ENCODE results near the gene AGRP. TPM values are rescaled to one million over a fixed set of nuclear protein-coding genes. Genes with fewer than 3 reads are reported as not detected.

Gene AGRP
- total and polyA plus RNA-seq, 10 donors, result 0.15 to 0.91 (median 0.26) TPM; not detected in 6

DNA sequence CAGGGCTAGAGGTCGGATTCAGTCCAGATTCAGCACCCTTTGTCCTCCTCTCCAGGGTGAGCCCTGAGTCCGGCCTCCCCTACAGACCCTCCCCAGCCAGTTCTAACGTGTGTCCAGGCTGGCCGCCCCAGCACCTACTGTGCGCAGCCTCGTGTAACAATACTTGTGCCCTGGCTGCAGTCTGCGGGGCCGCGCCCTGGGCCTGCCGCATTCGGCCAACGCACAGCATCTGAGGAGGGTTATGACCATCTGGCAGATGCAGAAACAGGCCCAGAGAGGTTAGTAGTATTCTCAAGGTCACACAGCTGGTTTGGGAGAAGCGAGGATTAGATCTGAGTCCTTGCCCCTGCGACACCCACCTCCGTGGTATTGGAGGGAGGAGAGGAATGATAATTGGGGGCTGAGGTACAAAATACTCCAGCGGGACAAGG lies 46.2 kb upstream of the AGRP start:
- TF ChIP-seq CTCF (IDR thresholded peaks at IDR 0.05 in 8 of 11, conservative IDR thresholded peaks at IDR 0.05 in 3 of 11) (no peak), POLR2A (IDR thresholded peaks at IDR 0.05) (no peak)
- Histone ChIP-seq H3K4me1 (peaks cover 39 to 87% (median 60%) of the 10 kb centered on the region in 6 donors), H3K27me3 (replicated peaks in 1 of 7) (peaks cover 0 to 16% (median 0%) of the 10 kb centered on the region in 7 donors), H3K9me3 (no peaks in the 10 kb centered on the region), H3K36me3 (no peaks in the 10 kb centered on the region), H3K4me3 (peak overlapping the region; percentile 70 to 94 (median 79)), H3K27ac (peak overlapping the region; percentile 77 to 95 (median 88))
- DNase-seq, result peak; percentile 86
- WGBS, 5 donors, result 12 to 30% (median 21%) methylated on average over 11 to 16 of the region's 16 CpGs
- intact Hi-C loops (cut with DNase I; ENCODE audit: low total_unique reads), result loop anchor here (10.0 kb wide), 1 partner anchor 275 kb away; the partner anchor contains the start of genes RANBP10 and TSNAXIP1

DNA sequence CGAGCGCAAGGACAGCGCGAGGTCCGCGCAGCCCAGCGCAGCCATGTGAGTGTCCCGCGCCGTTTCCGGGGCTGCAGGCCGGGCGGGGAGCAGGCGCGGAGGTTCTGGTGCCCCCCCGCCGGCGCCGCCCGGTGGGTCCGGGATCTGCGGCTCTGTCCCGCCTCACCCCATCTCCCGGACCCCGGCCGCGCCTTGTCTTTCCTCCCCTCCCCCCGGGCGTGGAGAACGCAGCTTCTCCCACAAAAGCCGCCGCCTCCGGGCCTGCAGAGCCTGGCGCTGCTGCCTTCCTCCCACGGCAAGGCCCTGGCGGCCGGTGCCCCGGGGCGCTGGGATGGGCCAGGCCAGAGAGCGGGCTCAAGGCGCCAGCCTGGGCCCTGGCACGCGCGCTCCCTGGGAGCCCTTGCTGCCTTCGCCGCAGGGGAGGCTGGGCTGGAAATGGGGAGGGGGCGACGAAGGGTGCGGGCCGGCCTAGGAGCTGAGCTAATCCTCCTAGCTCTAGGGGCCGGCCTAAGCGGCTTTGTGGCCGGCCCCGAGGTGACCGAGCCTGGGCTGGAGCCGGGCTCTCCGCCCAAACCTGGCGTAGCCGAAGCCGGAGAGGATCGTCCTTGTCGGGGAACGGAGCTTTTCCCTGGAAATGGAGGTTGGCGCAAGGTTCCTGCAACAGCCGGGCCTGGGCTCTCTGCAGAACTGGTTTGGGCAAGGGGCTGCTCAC lies 45.7 kb upstream of the AGRP start:
- peaks cover 33 to 82% (median 55%) of the 10 kb centered on the region in 6 donors for H3K4me1 ChIP-seq
- 1 to 4% (median 2%) methylated on average over 29 to 65 of the region's 65 CpGs for WGBS, 5 donors
- peak overlapping the region; percentile 70 to 94 (median 79) for H3K4me3 ChIP-seq
- H3K27ac ChIP-seq, result peak overlapping the region; percentile 77 to 95 (median 88)
- H3K9me3 ChIP-seq, result no peaks in the 10 kb centered on the region
- peak; percentile 90 for DNase-seq
- TF ChIP-seq CTCF (IDR thresholded peaks at IDR 0.05 in 8 of 11, conservative IDR thresholded peaks at IDR 0.05 in 3 of 11), result no peak
- TF ChIP-seq POLR2A (IDR thresholded peaks at IDR 0.05), result peak in 1 of 3 donors; percentile 54
- peak; percentile 5 to 73 (median 59) for TF ChIP-seq POLR2AphosphoS5 (IDR thresholded peaks at IDR 0.05)
- intact Hi-C loops (cut with DNase I; ENCODE audit: low total_unique reads), result loop anchor here (10.0 kb wide), 1 partner anchor 276 kb away; the partner anchor contains the start of genes RANBP10 and TSNAXIP1
- H3K36me3 ChIP-seq, result no peaks in the 10 kb centered on the region
- H3K27me3 ChIP-seq (replicated peaks in 1 of 7), result peaks cover 0 to 16% (median 0%) of the 10 kb centered on the region in 7 donors

DNA sequence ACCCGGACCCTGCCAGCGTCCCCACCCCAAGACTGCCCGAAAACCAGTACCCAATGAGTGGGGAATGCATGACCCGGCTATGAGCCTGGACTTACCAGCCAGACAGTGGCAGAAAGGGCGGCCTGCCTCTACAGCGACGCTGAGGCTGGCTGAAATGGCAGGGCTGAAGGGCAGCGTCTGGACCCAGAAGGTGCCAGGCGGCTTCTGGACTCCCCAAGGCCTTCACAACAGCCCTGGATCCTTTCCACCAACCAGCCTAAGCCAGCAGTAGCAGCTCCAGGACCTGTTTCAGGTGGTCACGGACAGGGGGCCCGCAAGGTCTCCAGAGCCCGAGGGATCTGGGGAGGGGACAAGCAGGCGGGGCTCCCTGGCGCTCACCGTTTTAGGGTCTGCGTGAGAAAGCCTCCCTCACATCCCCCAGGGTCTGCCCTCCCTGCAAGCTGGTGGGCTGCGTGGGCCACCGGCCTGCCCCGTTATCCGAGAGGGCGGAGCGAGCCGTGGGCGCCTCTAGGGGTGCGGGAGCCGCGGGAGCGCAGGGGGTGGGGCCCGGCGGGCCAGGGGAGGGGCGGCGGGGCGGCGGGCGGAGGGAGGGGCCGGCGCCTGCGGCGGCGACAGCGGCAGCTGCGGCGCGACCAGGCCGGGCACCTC lies 45.0 kb upstream of the AGRP start, which contains the start of gene RIPOR1:
Gene RIPOR1, plus strand, starts transcription at position 608 of the 648 bp plus-strand sequence. CDS start 9,618 bp downstream, outside the sequence.
- H3K27me3 ChIP-seq (replicated peaks in 1 of 7), result peaks cover 0 to 16% (median 0%) of the 10 kb centered on the region in 7 donors
- peak within 1 kb of the TSS; percentile 77 to 95 (median 88) for H3K27ac ChIP-seq
- peak; percentile 92 for DNase-seq
- TF ChIP-seq POLR2A (IDR thresholded peaks at IDR 0.05) (no peak), CTCF (IDR thresholded peaks at IDR 0.05 in 8 of 11, conservative IDR thresholded peaks at IDR 0.05 in 3 of 11) (no peak), POLR2AphosphoS5 (IDR thresholded peaks at IDR 0.05) (no peak)
- WGBS, 5 donors, result 20 to 66% (median 28%) methylated on average over 12 to 45 of the region's 45 CpGs
- intact Hi-C loops (cut with DNase I; ENCODE audit: low total_unique reads), result loop anchor here (10.0 kb wide), 1 partner anchor 276 kb away; the partner anchor contains the start of genes RANBP10 and TSNAXIP1
- peak within 1 kb of the TSS; percentile 70 to 94 (median 79) for H3K4me3 ChIP-seq
- H3K4me1 ChIP-seq, result peaks cover 29 to 75% (median 49%) of the 10 kb centered on the region in 6 donors
- H3K9me3 ChIP-seq, result no peaks in the 10 kb centered on the region
- H3K36me3 ChIP-seq, result no peaks in the 10 kb centered on the region

All from spleen (tissue), 11 donors.